HepG2 (cell line): ENCODE results near the gene STK10. TPM values are rescaled to one million over a fixed set of nuclear protein-coding genes. Genes with fewer than 3 reads are reported as not detected.
A peak's percentile ranks its signal among the peaks of the same experiment; 100 is the strongest.

Source experiments
- DNMT3B ChIP-seq: conservative IDR thresholded peaks from 2 replicates; pipeline ENCODE4 v1.6.1; 2016; ENCODE audit warnings: missing biosample characterization, control low read depth
- KDM1A ChIP-seq: IDR thresholded peaks from 2 replicates; pipeline ENCODE4 v1.6.1; 2016; ENCODE audit warnings: missing compliant biosample characterization
- KDM5B ChIP-seq: sonication (generic); formaldehyde crosslinking; IDR thresholded peaks from 2 replicates; pipeline ENCODE4 v1.4.0; 2020; ENCODE audit warnings: missing genetic modification reagents, mild to moderate bottlenecking, borderline replicate concordance
- MEF2D ChIP-seq: sonication (generic); formaldehyde crosslinking; IDR thresholded peaks from 2 replicates; pipeline ENCODE4 v1.5.1; 2020; ENCODE audit warnings: mild to moderate bottlenecking, missing genetic modification reagents
- NBN ChIP-seq: fragments of 450-650 bp; conservative IDR thresholded peaks from 2 replicates; pipeline ENCODE4 v1.6.1; 2017
- PHB2 ChIP-seq: fragments of 450-650 bp; IDR thresholded peaks from 2 replicates; pipeline ENCODE4 v1.6.1; 2018; ENCODE audit not compliant: partially characterized antibody
- POLR2A ChIP-seq, 2 experiments: IDR thresholded peaks; 2 replicates each; pipeline ENCODE4 v1.6.1; 2011; ENCODE audit warnings: low read depth in 2 of 2, low read length in 2 of 2, mild to moderate bottlenecking in 1 of 2, moderate library complexity in 1 of 2; ENCODE audit not compliant: insufficient read depth in 1 of 2
- REL ChIP-seq: sonication (generic); formaldehyde crosslinking; conservative IDR thresholded peaks from 2 replicates; pipeline ENCODE4 v1.8.0; 2022; ENCODE audit warnings: mild to moderate bottlenecking, missing genetic modification reagents, moderate library complexity
- SP5 ChIP-seq: IDR thresholded peaks from 2 replicates; pipeline ENCODE4 v1.6.1; 2016; ENCODE audit warnings: low read depth, borderline replicate concordance
- SRY ChIP-seq: sonication (generic); formaldehyde crosslinking; IDR thresholded peaks from 2 replicates; pipeline ENCODE4 v1.8.0; 2022; ENCODE audit warnings: mild to moderate bottlenecking, missing genetic modification reagents
- U2AF1 ChIP-seq: fragments of 200-400 bp; formaldehyde crosslinking; optimal IDR thresholded peaks from 2 replicates; pipeline ENCODE3; 2017; ENCODE audit warnings: mild to moderate bottlenecking, low read depth, low read length
- YY1 ChIP-seq: IDR thresholded peaks from 2 replicates; pipeline ENCODE4 v1.6.1; 2011; ENCODE audit warnings: low read length, low read depth, moderate library complexity, mild to moderate bottlenecking; ENCODE audit not compliant: insufficient read depth, insufficient replicate concordance
- ZNF350 ChIP-seq: sonication (generic); formaldehyde crosslinking; IDR thresholded peaks from 2 replicates; pipeline ENCODE4 v1.4.0; 2020; ENCODE audit warnings: mild to moderate bottlenecking, low read depth, missing genetic modification reagents, borderline replicate concordance
- ZNF430 ChIP-seq: sonication (generic); formaldehyde crosslinking; IDR thresholded peaks from 2 replicates; pipeline ENCODE4 v1.9.0; 2021; ENCODE audit warnings: mild to moderate bottlenecking, missing genetic modification reagents
- ZNF550 ChIP-seq: sonication (generic); formaldehyde crosslinking; IDR thresholded peaks from 2 replicates; pipeline ENCODE4 v1.4.0; 2020; ENCODE audit warnings: mild to moderate bottlenecking, missing genetic modification reagents, borderline replicate concordance
- ZNF720 ChIP-seq: sonication (generic); formaldehyde crosslinking; IDR thresholded peaks from 2 replicates; pipeline ENCODE4 v1.4.0; 2020; ENCODE audit warnings: missing genetic modification reagents
- ZNF749 ChIP-seq: sonication (generic); formaldehyde crosslinking; IDR thresholded peaks from 2 replicates; pipeline ENCODE4 v1.8.0; 2022; ENCODE audit warnings: mild to moderate bottlenecking, missing genetic modification reagents, moderate library complexity, borderline replicate concordance
- ZNF772 ChIP-seq: sonication (generic); formaldehyde crosslinking; IDR thresholded peaks from 2 replicates; pipeline ENCODE4 v1.5.0; 2020; ENCODE audit warnings: mild to moderate bottlenecking, missing genetic modification reagents
- ZNF775 ChIP-seq: sonication (generic); formaldehyde crosslinking; IDR thresholded peaks from 2 replicates; pipeline ENCODE4 v1.4.0; 2020; ENCODE audit warnings: missing genetic modification reagents, mild to moderate bottlenecking, moderate library complexity, borderline replicate concordance
- ZNF839 ChIP-seq: sonication (generic); formaldehyde crosslinking; IDR thresholded peaks from 2 replicates; pipeline ENCODE4 v1.4.0; 2020; ENCODE audit warnings: missing genetic modification reagents, mild to moderate bottlenecking, borderline replicate concordance
- polyA plus RNA-seq, 8 experiments: library from polyadenylated mRNA; depleted of rRNA in 3 of 8; stranded (reverse) in 7 of 8; unstranded in 1 of 8; fragments of >200 nt; fragmentation: Illumina TruSeq in 4 of 8; extraction: Trizol in 4 of 8; gene quantifications; 2 replicates each; pipeline versions ENCODE4 v1.2.1 to v1.2.3, GENCODE V29; 2011 to 2016; ENCODE audit warnings: low read depth in 4 of 8, missing spikeins in 1 of 8, mixed read lengths in 1 of 8; ENCODE audit not compliant: insufficient read depth in 1 of 8
- total RNA-seq, 5 experiments: library from RNA; depleted of rRNA; stranded (reverse); fragments of >200 nt; fragmentation: Illumina TruSeq; extraction: Trizol; gene quantifications; 2 replicates each; pipeline ENCODE4 v1.2.3, GENCODE V29; 2016; ENCODE audit warnings: low read depth in 1 of 5
- TF ChIP-seq, protein P1 (sequence below): sonication (generic); formaldehyde crosslinking; IDR thresholded peaks from 2 replicates; pipeline ENCODE4; 2020; ENCODE audit warnings: missing genetic modification reagents, mild to moderate bottlenecking, borderline replicate concordance
- TF ChIP-seq, protein P2 (sequence below): sonication (generic); formaldehyde crosslinking; IDR thresholded peaks from 2 replicates; pipeline ENCODE4 v1.4.0; 2020; ENCODE audit warnings: mild to moderate bottlenecking, low read depth, missing genetic modification reagents
- TF ChIP-seq, protein P3 (sequence below): sonication (generic); formaldehyde crosslinking; conservative IDR thresholded peaks from 2 replicates; pipeline ENCODE4 v1.8.0; 2022; ENCODE audit warnings: mild to moderate bottlenecking, moderate library complexity, missing genetic modification reagents

STK10 gene
- total and polyA plus RNA-seq, 2 of the 13 experiments (the other 11 are each of a cell fraction or from before 2014, with no cell fraction given): 7.0 to 7.2 TPM

DNA sequence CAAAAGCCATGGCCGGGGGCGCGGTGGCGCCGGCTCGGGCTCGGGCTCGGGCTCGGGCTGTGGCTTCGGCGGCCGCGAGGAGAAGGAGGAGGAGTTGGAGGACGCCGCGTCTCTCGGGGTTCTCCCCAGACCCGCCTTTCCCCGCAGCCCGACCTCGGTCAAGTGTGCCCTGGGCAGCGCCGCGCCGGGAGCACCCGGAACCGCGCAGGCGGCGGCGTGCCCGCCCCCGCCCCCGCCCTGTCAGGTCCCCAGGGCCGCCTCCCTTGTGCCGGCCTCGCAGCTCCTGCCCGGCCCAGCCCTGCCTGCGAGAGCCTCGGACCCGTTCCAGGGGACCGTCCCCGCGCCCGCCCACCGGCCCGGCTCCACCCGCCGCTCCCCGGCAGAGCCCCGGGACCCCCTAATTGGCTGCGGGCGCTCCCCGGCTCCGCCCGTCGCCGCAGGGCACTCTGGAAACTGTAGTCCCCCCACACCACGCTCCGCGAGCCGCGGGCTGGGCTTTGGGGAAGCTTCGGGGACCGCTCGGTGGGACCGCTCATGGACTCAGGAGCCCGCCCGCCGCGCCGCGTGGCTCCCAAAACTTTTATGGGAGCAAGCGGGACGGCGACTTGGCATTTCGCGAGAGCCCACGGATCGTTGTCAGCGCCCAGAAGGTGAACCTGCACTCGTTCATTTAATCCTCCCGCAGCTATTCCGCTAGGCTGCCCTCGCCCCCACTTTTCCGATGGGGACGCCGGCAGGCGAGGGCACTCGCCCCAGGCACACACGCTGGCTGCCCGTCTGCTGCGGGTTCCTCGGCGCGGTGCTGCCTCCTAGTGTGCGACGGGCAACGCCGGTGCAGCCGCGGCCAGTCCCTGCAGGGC lies at the start of gene STK10 (continued):
- TF ChIP-seq ZNF775 (CRISPR knock-in tag): no peak
- peak; percentile 29; the same call in 1 of the 2 replicates for TF ChIP-seq ZNF749 (CRISPR knock-in tag)
- peak; percentile 70; the same call in 1 of the 2 replicates for TF ChIP-seq ZNF350
- TF ChIP-seq YY1: peak; percentile 66
- TF ChIP-seq KDM5B (CRISPR knock-in tag): no peak; the same call in 1 of the 2 replicates
- TF ChIP-seq ZNF550 (CRISPR knock-in tag): no peak
- no peak for TF ChIP-seq PHB2
- 0 out of 2 replicates have a peak, but pooled peaks have one; percentile 32 for TF ChIP-seq MEF2D (CRISPR knock-in tag)
- TF ChIP-seq NBN: no peak
- TF ChIP-seq, protein P1, sequence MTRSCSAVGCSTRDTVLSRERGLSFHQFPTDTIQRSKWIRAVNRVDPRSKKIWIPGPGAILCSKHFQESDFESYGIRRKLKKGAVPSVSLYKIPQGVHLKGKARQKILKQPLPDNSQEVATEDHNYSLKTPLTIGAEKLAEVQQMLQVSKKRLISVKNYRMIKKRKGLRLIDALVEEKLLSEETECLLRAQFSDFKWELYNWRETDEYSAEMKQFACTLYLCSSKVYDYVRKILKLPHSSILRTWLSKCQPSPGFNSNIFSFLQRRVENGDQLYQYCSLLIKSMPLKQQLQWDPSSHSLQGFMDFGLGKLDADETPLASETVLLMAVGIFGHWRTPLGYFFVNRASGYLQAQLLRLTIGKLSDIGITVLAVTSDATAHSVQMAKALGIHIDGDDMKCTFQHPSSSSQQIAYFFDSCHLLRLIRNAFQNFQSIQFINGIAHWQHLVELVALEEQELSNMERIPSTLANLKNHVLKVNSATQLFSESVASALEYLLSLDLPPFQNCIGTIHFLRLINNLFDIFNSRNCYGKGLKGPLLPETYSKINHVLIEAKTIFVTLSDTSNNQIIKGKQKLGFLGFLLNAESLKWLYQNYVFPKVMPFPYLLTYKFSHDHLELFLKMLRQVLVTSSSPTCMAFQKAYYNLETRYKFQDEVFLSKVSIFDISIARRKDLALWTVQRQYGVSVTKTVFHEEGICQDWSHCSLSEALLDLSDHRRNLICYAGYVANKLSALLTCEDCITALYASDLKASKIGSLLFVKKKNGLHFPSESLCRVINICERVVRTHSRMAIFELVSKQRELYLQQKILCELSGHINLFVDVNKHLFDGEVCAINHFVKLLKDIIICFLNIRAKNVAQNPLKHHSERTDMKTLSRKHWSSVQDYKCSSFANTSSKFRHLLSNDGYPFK (CRISPR knock-in tag): peak; percentile 38; the same call in 1 of the 2 replicates
- TF ChIP-seq, protein P2, sequence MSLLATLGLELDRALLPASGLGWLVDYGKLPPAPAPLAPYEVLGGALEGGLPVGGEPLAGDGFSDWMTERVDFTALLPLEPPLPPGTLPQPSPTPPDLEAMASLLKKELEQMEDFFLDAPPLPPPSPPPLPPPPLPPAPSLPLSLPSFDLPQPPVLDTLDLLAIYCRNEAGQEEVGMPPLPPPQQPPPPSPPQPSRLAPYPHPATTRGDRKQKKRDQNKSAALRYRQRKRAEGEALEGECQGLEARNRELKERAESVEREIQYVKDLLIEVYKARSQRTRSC (CRISPR knock-in tag): no peak
- no peak for TF ChIP-seq REL (CRISPR knock-in tag)
- peak in 1 of 2 experiments; percentile 61; a peak in 2 of 4 replicates for TF ChIP-seq POLR2A (IDR thresholded peaks at IDR 0.05; ENCODE audit: insufficient read depth in 1 of 2, low read depth in 2 of 2, low read length in 2 of 2)
- TF ChIP-seq DNMT3B (CRISPR knock-in tag): no peak
- TF ChIP-seq ZNF839: no peak
- TF ChIP-seq KDM1A (CRISPR knock-in tag): peak; percentile 61; the same call in 1 of the 2 replicates
- TF ChIP-seq, protein P3, sequence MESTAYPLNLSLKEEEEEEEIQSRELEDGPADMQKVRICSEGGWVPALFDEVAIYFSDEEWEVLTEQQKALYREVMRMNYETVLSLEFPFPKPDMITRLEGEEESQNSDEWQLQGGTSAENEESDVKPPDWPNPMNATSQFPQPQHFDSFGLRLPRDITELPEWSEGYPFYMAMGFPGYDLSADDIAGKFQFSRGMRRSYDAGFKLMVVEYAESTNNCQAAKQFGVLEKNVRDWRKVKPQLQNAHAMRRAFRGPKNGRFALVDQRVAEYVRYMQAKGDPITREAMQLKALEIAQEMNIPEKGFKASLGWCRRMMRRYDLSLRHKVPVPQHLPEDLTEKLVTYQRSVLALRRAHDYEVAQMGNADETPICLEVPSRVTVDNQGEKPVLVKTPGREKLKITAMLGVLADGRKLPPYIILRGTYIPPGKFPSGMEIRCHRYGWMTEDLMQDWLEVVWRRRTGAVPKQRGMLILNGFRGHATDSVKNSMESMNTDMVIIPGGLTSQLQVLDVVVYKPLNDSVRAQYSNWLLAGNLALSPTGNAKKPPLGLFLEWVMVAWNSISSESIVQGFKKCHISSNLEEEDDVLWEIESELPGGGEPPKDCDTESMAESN (CRISPR knock-in tag): no peak
- TF ChIP-seq ZNF430: peak; percentile 55; the same call in 1 of the 2 replicates
- no peak for TF ChIP-seq U2AF1
- peak; percentile 65; the same call in 1 of the 2 replicates for TF ChIP-seq SP5 (CRISPR knock-in tag)
- no peak; the same call in 1 of the 2 replicates for TF ChIP-seq SRY (CRISPR knock-in tag)
- TF ChIP-seq ZNF772 (CRISPR knock-in tag): peak; percentile 68; the same call in 1 of the 2 replicates
- TF ChIP-seq ZNF720 (CRISPR knock-in tag): no peak
